ENCODE measurements around the gene CMTM4.

DNA sequence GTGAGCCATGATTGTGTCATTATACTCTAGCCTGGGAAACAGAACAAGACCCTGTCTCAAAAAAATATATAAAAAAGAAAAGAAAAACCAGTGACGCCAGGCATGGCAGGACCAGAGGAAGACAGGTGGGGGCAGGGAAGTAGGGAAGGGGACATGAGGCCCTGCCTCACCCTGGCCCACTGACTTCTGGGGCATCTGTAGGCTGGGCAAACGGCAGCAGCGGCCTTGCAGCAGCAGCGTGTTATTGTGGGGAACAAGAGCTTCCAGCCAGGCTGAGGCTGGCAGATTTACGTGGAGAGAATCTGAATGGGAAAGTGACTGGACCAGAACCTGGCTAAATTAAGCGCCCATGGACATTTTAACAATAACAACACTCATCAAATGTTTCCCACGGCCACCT is 19.4 kb downstream of the CMTM4 start:
- TF ChIP-seq, protein P1, sequence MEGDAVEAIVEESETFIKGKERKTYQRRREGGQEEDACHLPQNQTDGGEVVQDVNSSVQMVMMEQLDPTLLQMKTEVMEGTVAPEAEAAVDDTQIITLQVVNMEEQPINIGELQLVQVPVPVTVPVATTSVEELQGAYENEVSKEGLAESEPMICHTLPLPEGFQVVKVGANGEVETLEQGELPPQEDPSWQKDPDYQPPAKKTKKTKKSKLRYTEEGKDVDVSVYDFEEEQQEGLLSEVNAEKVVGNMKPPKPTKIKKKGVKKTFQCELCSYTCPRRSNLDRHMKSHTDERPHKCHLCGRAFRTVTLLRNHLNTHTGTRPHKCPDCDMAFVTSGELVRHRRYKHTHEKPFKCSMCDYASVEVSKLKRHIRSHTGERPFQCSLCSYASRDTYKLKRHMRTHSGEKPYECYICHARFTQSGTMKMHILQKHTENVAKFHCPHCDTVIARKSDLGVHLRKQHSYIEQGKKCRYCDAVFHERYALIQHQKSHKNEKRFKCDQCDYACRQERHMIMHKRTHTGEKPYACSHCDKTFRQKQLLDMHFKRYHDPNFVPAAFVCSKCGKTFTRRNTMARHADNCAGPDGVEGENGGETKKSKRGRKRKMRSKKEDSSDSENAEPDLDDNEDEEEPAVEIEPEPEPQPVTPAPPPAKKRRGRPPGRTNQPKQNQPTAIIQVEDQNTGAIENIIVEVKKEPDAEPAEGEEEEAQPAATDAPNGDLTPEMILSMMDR (IDR thresholded peaks at IDR 0.05), result no peak
- no peak for TF ChIP-seq POLR2A (IDR thresholded peaks at IDR 0.05)
- TF ChIP-seq POLR2AphosphoS5 (IDR thresholded peaks at IDR 0.05), result no peak
- TF ChIP-seq EP300 (IDR thresholded peaks at IDR 0.05), result no peak

All from suprapubic skin (tissue), 4 donors.